Uterus (tissue), 4 donors: ENCODE measurements around the gene GOLGA6L2. TPM values are rescaled to one million over a fixed set of nuclear protein-coding genes. Genes with fewer than 3 reads are reported as not detected.

ENCODE experiments used
- DNase-seq, 2 donors: peaks; one replicate each; pipeline ENCODE4 v3.0.0-alpha.2; 2019 to 2020
- H3K27ac ChIP-seq, 2 donors: fragments of 200-600 bp; sonication (generic); 1 replicate in 1 of 2; 2 replicates in 1 of 2; pipeline ENCODE4 v1.5.1; 2016 to 2018
- H3K27me3 ChIP-seq, 2 donors: fragments of 200-600 bp; sonication (generic); one replicate each; pipeline ENCODE4 v1.5.1; 2018 to 2019; ENCODE audit warnings: control low read depth in 1 of 2
- H3K36me3 ChIP-seq, 2 donors: fragments of 200-600 bp; sonication (generic); one replicate each; pipeline ENCODE4 v1.5.1; 2019; ENCODE audit warnings: control low read depth in 1 of 2
- H3K4me1 ChIP-seq, 2 donors: fragments of 200-600 bp; sonication (generic); one replicate each; pipeline ENCODE4 v1.5.1; 2018 to 2019; ENCODE audit warnings: control low read depth in 1 of 2
- H3K4me3 ChIP-seq, 2 donors: fragments of 200-600 bp; sonication (generic); 1 replicate in 1 of 2; 2 replicates in 1 of 2; pipeline ENCODE4 v1.5.1; 2018 to 2019; ENCODE audit warnings: mild to moderate bottlenecking in 1 of 2
- H3K9me3 ChIP-seq, 2 donors: fragments of 200-600 bp; sonication (generic); one replicate each; pipeline ENCODE4 v1.5.1; 2019; ENCODE audit warnings: control low read depth in 1 of 2
- CTCF ChIP-seq, 4 experiments: fragments of 200-600 bp in 2 of 4; fragments of 450-650 bp in 2 of 4; sonication (generic) in 2 of 4; IDR thresholded peaks; one replicate each; pipeline ENCODE4 v1.5.1; 2016 to 2019; ENCODE audit warnings: antibody characterized with exemption in 4 of 4, mild to moderate bottlenecking in 2 of 4, moderate library complexity in 1 of 4
- POLR2A ChIP-seq, 2 donors: fragments of 450-650 bp; IDR thresholded peaks; one replicate each; pipeline ENCODE4 v1.6.1; 2016; ENCODE audit warnings: antibody characterized with exemption in 2 of 2, mild to moderate bottlenecking in 1 of 2, moderate library complexity in 1 of 2
- intact Hi-C: fragments of 100-400 bp; cut with DNase I; formaldehyde crosslinking; loops from one replicate; pipeline ENCODE4 v1.15.1; 2023; ENCODE audit warnings: low total_unique reads
- total RNA-seq, 4 donors: library from RNA; depleted of rRNA in 3 of 4; stranded (reverse); fragments of >200 nt in 3 of 4; gene quantifications; one replicate each; pipeline versions ENCODE4 v1.1.0 to v1.2.4, GENCODE V29; 2014 to 2023
- donor health status: DM: yes; HTN: yes; CAD: no.

Gene GOLGA6L2
- total RNA-seq, 4 donors from 2014 or later: not detected

- intact Hi-C loops: no loop called here
- no peak for DNase-seq
Measured at GRCh38 chr15:23446215-23447106, 582 bp downstream of the GOLGA6L2 start.

DNA sequence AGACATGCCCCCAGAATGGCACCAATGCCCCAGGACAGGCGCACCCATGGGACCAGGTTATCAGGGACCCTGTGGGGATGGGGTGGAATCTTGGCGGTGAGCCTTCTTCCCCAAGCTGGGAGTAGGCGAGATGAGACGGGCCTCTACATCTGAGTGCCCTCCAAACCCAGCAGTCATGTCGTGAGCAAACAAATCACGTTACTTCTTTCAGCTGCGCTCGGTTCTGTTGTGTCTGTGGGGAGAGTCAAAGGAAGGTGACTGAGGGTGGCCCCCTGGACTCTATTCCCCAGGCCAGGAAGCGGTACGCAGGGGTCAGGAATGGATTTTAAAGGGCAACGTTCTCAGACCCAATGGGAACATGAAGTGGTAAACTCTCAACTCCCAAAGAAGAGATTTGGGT lies 2.8 kb downstream of the GOLGA6L2 start:
- intact Hi-C loops: no loop called here
- Histone ChIP-seq H3K4me1 (no peaks in the 10 kb centered on the region), H3K9me3 (no peaks in the 10 kb centered on the region), H3K27ac (no peak overlapping the region), H3K36me3 (no peaks in the 10 kb centered on the region), H3K27me3 (no peaks in the 10 kb centered on the region), H3K4me3 (no peak overlapping the region)
- TF ChIP-seq POLR2A (IDR thresholded peaks at IDR 0.05) (no peak), CTCF (IDR thresholded peaks at IDR 0.05) (no peak)
- DNase-seq: no peak

More at GRCh38 chr15:23446215-23447106, 582 bp downstream of the GOLGA6L2 start:
- H3K4me1 ChIP-seq: no peaks in the 10 kb centered on the region
- TF ChIP-seq POLR2A (IDR thresholded peaks at IDR 0.05) (no peak), CTCF (IDR thresholded peaks at IDR 0.05) (no peak)
- no peaks in the 10 kb centered on the region for H3K36me3 ChIP-seq
- no peaks in the 10 kb centered on the region for H3K9me3 ChIP-seq
- H3K27me3 ChIP-seq: no peaks in the 10 kb centered on the region
- no peak overlapping the region for H3K4me3 ChIP-seq
- H3K27ac ChIP-seq: no peak overlapping the region

GRCh38 chr15:23441204-23441603 lies 5.8 kb downstream of the GOLGA6L2 start:
- Histone ChIP-seq H3K27me3 (no peaks in the 10 kb centered on the region), H3K4me1 (no peaks in the 10 kb centered on the region)
- no peak for TF ChIP-seq CTCF (IDR thresholded peaks at IDR 0.05)
- no peak for TF ChIP-seq POLR2A (IDR thresholded peaks at IDR 0.05)

DNA sequence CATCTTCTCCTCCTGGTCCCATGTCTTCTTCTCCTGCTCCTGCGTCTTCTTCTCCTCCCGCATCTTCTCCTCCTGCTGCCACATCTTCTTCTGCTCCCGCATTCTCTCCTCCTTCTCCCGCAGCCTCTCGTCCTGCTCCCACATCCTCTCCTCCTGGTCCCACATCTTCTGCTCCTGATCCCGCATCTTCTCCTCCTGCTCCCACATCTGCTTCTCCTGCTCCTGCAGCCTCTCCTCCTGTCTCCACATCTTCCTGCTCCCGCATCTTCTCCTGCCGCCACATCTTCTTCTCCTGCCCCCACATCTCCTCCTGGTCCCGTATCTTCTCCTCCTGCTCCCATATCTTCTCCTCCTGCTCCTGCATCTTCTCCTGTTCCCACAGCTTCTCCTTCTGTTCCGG lies 6.4 kb downstream of the GOLGA6L2 start:
- Histone ChIP-seq H3K9me3 (no peaks in the 10 kb centered on the region), H3K36me3 (no peaks in the 10 kb centered on the region), H3K27me3 (no peaks in the 10 kb centered on the region), H3K27ac (no peak overlapping the region), H3K4me1 (no peaks in the 10 kb centered on the region), H3K4me3 (no peak overlapping the region)
- intact Hi-C loops: no loop called here
- DNase-seq: no peak
- TF ChIP-seq POLR2A (IDR thresholded peaks at IDR 0.05): no peak
- no peak for TF ChIP-seq CTCF (IDR thresholded peaks at IDR 0.05)

More at GRCh38 chr15:23441204-23441603, 5.8 kb downstream of the GOLGA6L2 start:
- Histone ChIP-seq H3K4me3 (no peak overlapping the region), H3K36me3 (no peaks in the 10 kb centered on the region), H3K27ac (no peak overlapping the region), H3K9me3 (no peaks in the 10 kb centered on the region)
- intact Hi-C loops: no loop called here
- DNase-seq: no peak

DNA sequence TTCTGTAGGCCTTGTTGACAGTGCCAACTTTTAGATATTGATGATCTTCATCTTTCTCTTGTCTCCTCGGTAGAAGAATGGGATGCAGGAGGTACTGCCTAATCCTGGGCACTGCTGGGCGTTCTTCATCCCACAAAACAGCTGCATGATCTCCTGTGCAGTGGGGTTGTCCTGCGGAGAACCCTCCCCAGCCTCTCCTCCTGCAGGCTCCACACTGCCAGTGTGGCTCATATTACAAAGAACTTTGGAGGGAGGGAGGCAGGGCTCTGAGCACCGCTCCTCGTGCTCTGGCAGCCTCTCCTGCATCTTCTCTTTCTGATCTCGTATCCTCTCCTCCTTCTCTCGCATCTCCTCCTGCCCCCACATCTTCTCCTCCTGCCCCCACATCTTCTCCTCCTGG lies 7.5 kb downstream of the GOLGA6L2 start:
- no peaks in the 10 kb centered on the region for H3K36me3 ChIP-seq
- H3K4me3 ChIP-seq: no peak overlapping the region
- H3K27ac ChIP-seq: no peak overlapping the region
- no peaks in the 10 kb centered on the region for H3K4me1 ChIP-seq
- no peak for TF ChIP-seq CTCF (IDR thresholded peaks at IDR 0.05)
- TF ChIP-seq POLR2A (IDR thresholded peaks at IDR 0.05): no peak
- no peak for DNase-seq
- no peaks in the 10 kb centered on the region for H3K27me3 ChIP-seq
- intact Hi-C loops: no loop called here
- no peaks in the 10 kb centered on the region for H3K9me3 ChIP-seq
